ENCODE data around the gene TTC4. TPM values are rescaled to one million over a fixed set of nuclear protein-coding genes. Genes with fewer than 3 reads are reported as not detected.

TTC4 gene
- total and polyA plus RNA-seq, 3 donors from 2014 or later = 25.0 to 35.3 (median 34.3) TPM

- TF ChIP-seq CTCF (IDR thresholded peaks at IDR 0.05) = no peak
- TF ChIP-seq POLR2A (IDR thresholded peaks at IDR 0.05) = no peak
- intact Hi-C loops (cut with DNase I; ENCODE audit: low total_unique reads) = no loop called here
- H3K27me3 ChIP-seq = no peaks in the 10 kb centered on the region
- no peaks in the 10 kb centered on the region for H3K36me3 ChIP-seq (ENCODE audit: low read depth, missing control alignments)
- DNase-seq = no peak
- H3K4me1 ChIP-seq = no peaks in the 10 kb centered on the region
- H3K9me3 ChIP-seq = no peaks in the 10 kb centered on the region
- WGBS, 2 donors = 85% methylated on average over 6 to 11 of the region's 11 CpGs
- H3K27ac ChIP-seq = no peak overlapping the region
- no peak overlapping the region for H3K4me3 ChIP-seq
Observed at GRCh38 chr1:54699936-54700525, 15.6 kb upstream of the TTC4 start.

GRCh38 chr1:54701066-54701465 is 14.6 kb upstream of the TTC4 start:
- Histone ChIP-seq H3K9me3 (no peaks in the 10 kb centered on the region), H3K4me3 (no peak overlapping the region), H3K27me3 (no peaks in the 10 kb centered on the region), H3K36me3 (ENCODE audit: low read depth, missing control alignments) (no peaks in the 10 kb centered on the region), H3K27ac (no peak overlapping the region), H3K4me1 (no peaks in the 10 kb centered on the region)
- intact Hi-C loops (cut with DNase I; ENCODE audit: low total_unique reads) = no loop called here
- DNase-seq = no peak
- TF ChIP-seq POLR2A (IDR thresholded peaks at IDR 0.05) (no peak), CTCF (IDR thresholded peaks at IDR 0.05) (no peak)
- WGBS, 2 donors = 94 to 99% methylated on average over 9 of the region's 9 CpGs

- Histone ChIP-seq H3K27me3 (no peaks in the 10 kb centered on the region), H3K9me3 (no peaks in the 10 kb centered on the region), H3K27ac (no peak overlapping the region), H3K4me3 (no peak overlapping the region), H3K4me1 (no peaks in the 10 kb centered on the region), H3K36me3 (ENCODE audit: low read depth, missing control alignments) (no peaks in the 10 kb centered on the region)
- intact Hi-C loops (cut with DNase I; ENCODE audit: low total_unique reads) = no loop called here
- DNase-seq = no peak
- WGBS, 2 donors = 92 to 93% methylated on average over 11 of the region's 11 CpGs
- TF ChIP-seq POLR2A (IDR thresholded peaks at IDR 0.05) = no peak
- TF ChIP-seq CTCF (IDR thresholded peaks at IDR 0.05) = no peak
Observed at GRCh38 chr1:54701996-54702395, 13.7 kb upstream of the TTC4 start.

- Histone ChIP-seq H3K27ac (no peak overlapping the region), H3K9me3 (no peaks in the 10 kb centered on the region), H3K4me3 (no peak overlapping the region), H3K27me3 (no peaks in the 10 kb centered on the region), H3K4me1 (no peaks in the 10 kb centered on the region), H3K36me3 (ENCODE audit: low read depth, missing control alignments) (no peaks in the 10 kb centered on the region)
- no peak for TF ChIP-seq POLR2A (IDR thresholded peaks at IDR 0.05)
- TF ChIP-seq CTCF (IDR thresholded peaks at IDR 0.05) = no peak
- no peak for DNase-seq
- intact Hi-C loops (cut with DNase I; ENCODE audit: low total_unique reads) = no loop called here
- WGBS, 2 donors = 87 to 94% methylated on average over 10 of the region's 10 CpGs
Observed at GRCh38 chr1:54703471-54703870, 12.2 kb upstream of the TTC4 start.

GRCh38 chr1:54705153-54705552 is 10.5 kb upstream of the TTC4 start:
- no peaks in the 10 kb centered on the region for H3K9me3 ChIP-seq
- 86 to 92% methylated on average over 2 of the region's 2 CpGs for WGBS, 2 donors
- H3K27ac ChIP-seq = no peak overlapping the region
- intact Hi-C loops (cut with DNase I; ENCODE audit: low total_unique reads) = no loop called here
- H3K4me3 ChIP-seq = no peak overlapping the region
- no peak for TF ChIP-seq CTCF (IDR thresholded peaks at IDR 0.05)
- TF ChIP-seq POLR2A (IDR thresholded peaks at IDR 0.05) = no peak
- DNase-seq = no peak
- no peaks in the 10 kb centered on the region for H3K36me3 ChIP-seq (ENCODE audit: low read depth, missing control alignments)
- no peaks in the 10 kb centered on the region for H3K4me1 ChIP-seq
- H3K27me3 ChIP-seq = no peaks in the 10 kb centered on the region
